HepG2 (cell line): ENCODE measurements around the gene RXFP3. TPM values are rescaled to one million over a fixed set of nuclear protein-coding genes. Genes with fewer than 3 reads are reported as not detected.

Experiments used
- ATAC-seq: fragments of 200-7000 bp; cut with Tn5 transposase; 3 replicates; pipeline ENCODE4 v1.9.1; 2020; ENCODE audit warnings: mild to moderate bottlenecking, moderate library complexity
- BruUV-seq: library from RNA; stranded (reverse); fragments of 400-500 nt; replicated peaks from 2 replicates; lab custom pipeline; 2021; lab: Mats Ljungman, UMichigan
- CTCF ChIA-PET: fragments of 300-600 bp; formaldehyde crosslinking; extraction: SDS; loops from one replicate; lab custom pipeline; 2021; ENCODE audit warnings: low total read pairs, inconsistent platforms, low intra/inter-chr PET ratio; lab: Yijun Ruan, JAX
- POLR2A ChIA-PET: fragments of 350-600 bp; sonication (Branson Sonifier 250); formaldehyde crosslinking; loops from one replicate; lab custom pipeline; 2020; ENCODE audit warnings: antibody characterized with exemption, inconsistent platforms; lab: Yijun Ruan, JAX
- DNase-seq: peaks from one replicate; pipeline ENCODE4 v3.0.0-alpha.2; 2015; ENCODE audit warnings: low spot score
- FAIRE-seq: peaks from 3 replicates; lab custom pipeline; 2011; peaks lifted over from hg19 to GRCh38; lab: Jason Lieb, UNC
- H2AFZ ChIP-seq: one replicate; pipeline ENCODE4 v1.6.1; 2011; ENCODE audit warnings: low read length, inconsistent platforms
- H3K27ac ChIP-seq: fragments of 300-600 bp; 3 replicates; pipeline ENCODE4 v1.8.0; 2011; ENCODE audit warnings: mixed run types, mild to moderate bottlenecking, mixed read lengths, low read length, inconsistent platforms; ENCODE audit not compliant: insufficient read depth; ENCODE audit errors: extremely low read length
- H3K27me3 ChIP-seq, 2 experiments: fragments of 200-600 bp in 1 of 2; 2 replicates in 1 of 2; 3 replicates in 1 of 2; pipeline versions ENCODE4 v1.6.0 to v1.8.0; 2011; ENCODE audit warnings: low read length in 2 of 2, mild to moderate bottlenecking in 2 of 2, moderate library complexity in 2 of 2, inconsistent platforms in 1 of 2; ENCODE audit not compliant: insufficient read depth in 2 of 2, control insufficient read depth in 1 of 2
- H3K36me3 ChIP-seq, 2 experiments: fragments of 200-600 bp in 1 of 2; replicated peaks in 1 of 2; 2 replicates in 1 of 2; 3 replicates in 1 of 2; pipeline versions ENCODE4 v1.5.1 to v1.8.0; 2011; ENCODE audit warnings: low read length in 2 of 2, inconsistent platforms in 1 of 2; ENCODE audit not compliant: insufficient read depth in 2 of 2, control insufficient read depth in 1 of 2
- H3K4me1 ChIP-seq: 2 replicates; pipeline ENCODE4 v1.5.1; 2012; ENCODE audit warnings: low read length, inconsistent platforms; ENCODE audit not compliant: insufficient read depth
- H3K4me2 ChIP-seq: 2 replicates; pipeline ENCODE4 v1.6.0; 2011; ENCODE audit warnings: low read depth, low read length, inconsistent platforms
- H3K4me3 ChIP-seq, 3 experiments: fragments of 200-600 bp in 1 of 3; sonication (generic), shearing (Covaris generic) in 1 of 3; replicated peaks in 1 of 3; 2 replicates each; pipeline ENCODE4 v1.5.1; 2011 to 2016; ENCODE audit warnings: low read length in 3 of 3, inconsistent platforms in 2 of 3, low read depth in 2 of 3, mild to moderate bottlenecking in 2 of 3, control low read depth in 1 of 3, mixed read lengths in 1 of 3; ENCODE audit not compliant: insufficient read depth in 1 of 3
- H3K79me2 ChIP-seq: one replicate; pipeline ENCODE4 v1.6.1; 2011; ENCODE audit warnings: low read length, inconsistent platforms; ENCODE audit not compliant: insufficient read depth
- H3K9ac ChIP-seq: 2 replicates; pipeline ENCODE4 v1.6.0; 2011; ENCODE audit warnings: mild to moderate bottlenecking, low read depth, low read length, inconsistent platforms; ENCODE audit not compliant: insufficient read depth
- H3K9me3 ChIP-seq: 2 replicates; pipeline ENCODE4 v1.5.1; 2012; ENCODE audit warnings: mild to moderate bottlenecking, low read length
- H4K20me1 ChIP-seq: 2 replicates; pipeline ENCODE4 v1.6.0; 2011; ENCODE audit warnings: inconsistent platforms, mild to moderate bottlenecking, low read length, moderate library complexity; ENCODE audit not compliant: insufficient read depth
- GABPB1 ChIP-seq: IDR thresholded peaks from 2 replicates; pipeline ENCODE4 v1.6.1; 2016; ENCODE audit warnings: mild to moderate bottlenecking, missing genetic modification reagents, moderate library complexity, missing compliant biosample characterization
- HDAC2 ChIP-seq: sonication (generic); formaldehyde crosslinking; IDR thresholded peaks from 2 replicates; pipeline ENCODE4 v1.4.0; 2020; ENCODE audit warnings: missing genetic modification reagents
- IKZF1 ChIP-seq: fragments of 450-650 bp; IDR thresholded peaks from 2 replicates; pipeline ENCODE4 v1.7.1; 2016
- NFRKB ChIP-seq: fragments of 450-650 bp; IDR thresholded peaks from 2 replicates; pipeline ENCODE4 v1.6.1; 2017
- PITX1 ChIP-seq: sonication (generic); formaldehyde crosslinking; IDR thresholded peaks from 2 replicates; pipeline ENCODE4 v1.5.1; 2020; ENCODE audit warnings: mild to moderate bottlenecking, missing genetic modification reagents
- ZFP36 ChIP-seq: fragments of 150-350 bp; IDR thresholded peaks from 2 replicates; pipeline ENCODE4 v1.6.1; 2018; ENCODE audit warnings: borderline replicate concordance, low read length, low read depth; ENCODE audit not compliant: partially characterized antibody
- WGBS: methylation state at CpG from one replicate; pipeline ENCODE4 v1.1.6; 2017; ENCODE audit warnings: low lambda C conversion rate; 5-methylcytosine and 5-hydroxymethylcytosine counted together
- in situ Hi-C: cut with HindIII; loops from 2 replicates; pipeline ENCODE4 v1.10.0; 2017; ENCODE audit warnings: low pct_unique_long_range_greater_than_20kb; ENCODE audit not compliant: extremely low pct_ligation_motif_present
- intact Hi-C: fragments of 100-400 bp; cut with micrococcal nuclease; formaldehyde crosslinking; loops from one replicate; pipeline ENCODE4 v1.10.0; 2022; ENCODE audit not compliant: unreplicated experiment
- polyA plus RNA-seq, 8 experiments: library from polyadenylated mRNA; depleted of rRNA in 3 of 8; stranded (reverse) in 7 of 8; unstranded in 1 of 8; fragments of >200 nt; fragmentation: Illumina TruSeq in 4 of 8; extraction: Trizol in 4 of 8; gene quantifications; 2 replicates each; pipeline versions ENCODE4 v1.2.1 to v1.2.3, GENCODE V29; 2011 to 2016; ENCODE audit warnings: low read depth in 4 of 8, missing spikeins in 1 of 8, mixed read lengths in 1 of 8; ENCODE audit not compliant: insufficient read depth in 1 of 8
- total RNA-seq, 5 experiments: library from RNA; depleted of rRNA; stranded (reverse); fragments of >200 nt; fragmentation: Illumina TruSeq; extraction: Trizol; gene quantifications; 2 replicates each; pipeline ENCODE4 v1.2.3, GENCODE V29; 2016; ENCODE audit warnings: low read depth in 1 of 5
- TF ChIP-seq, protein P1 (sequence below): sonication (generic); formaldehyde crosslinking; IDR thresholded peaks from 2 replicates; pipeline ENCODE4 v1.5.0; 2020; ENCODE audit warnings: mild to moderate bottlenecking, missing genetic modification reagents, moderate library complexity
- TF ChIP-seq, protein P2 (sequence below): sonication (generic); formaldehyde crosslinking; IDR thresholded peaks from 2 replicates; pipeline ENCODE4 v1.4.0; 2020; ENCODE audit warnings: missing genetic modification reagents, borderline replicate concordance
- TF ChIP-seq, protein P3 (sequence below): sonication (generic); formaldehyde crosslinking; IDR thresholded peaks from 2 replicates; pipeline ENCODE4 v1.4.0; 2020; ENCODE audit warnings: missing genetic modification reagents; ENCODE audit errors: not compliant biosample characterization
- TF ChIP-seq, protein P4 (sequence below), 2 experiments: IDR thresholded peaks; 2 replicates each; pipeline ENCODE4 v1.6.1; 2011 to 2012; ENCODE audit warnings: low read length in 2 of 2, borderline replicate concordance in 1 of 2, low read depth in 1 of 2, mild to moderate bottlenecking in 1 of 2, moderate library complexity in 1 of 2

Gene RXFP3
- total and polyA plus RNA-seq, 2 of the 13 experiments (the other 11 are each of a cell fraction or from before 2014, with no cell fraction given), result not detected

DNA sequence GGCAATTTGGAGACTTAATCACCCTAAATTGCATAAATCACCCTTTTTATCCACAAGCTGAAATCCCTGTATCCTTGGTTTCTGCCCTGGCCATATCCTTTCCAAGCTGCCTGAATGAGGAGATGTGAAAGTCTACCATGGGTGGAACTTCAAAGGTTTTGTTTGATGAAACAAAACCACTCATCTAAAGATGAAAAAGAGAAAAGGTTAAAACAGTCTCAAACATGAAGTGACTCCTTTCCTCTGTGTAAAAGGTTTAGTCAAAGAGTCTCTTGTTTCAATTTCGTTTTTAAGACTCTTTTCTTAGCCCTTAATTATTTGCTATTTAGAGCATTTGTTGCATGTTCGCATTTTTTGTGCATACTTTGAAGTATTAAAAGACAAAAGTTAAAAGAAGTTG lies 37.1 kb downstream of the RXFP3 start:
- intact Hi-C loops, result no loop called here
- no peak for ATAC-seq

More for the DNA sequence above, 37.1 kb downstream of the RXFP3 start:
- TF ChIP-seq, protein P1, sequence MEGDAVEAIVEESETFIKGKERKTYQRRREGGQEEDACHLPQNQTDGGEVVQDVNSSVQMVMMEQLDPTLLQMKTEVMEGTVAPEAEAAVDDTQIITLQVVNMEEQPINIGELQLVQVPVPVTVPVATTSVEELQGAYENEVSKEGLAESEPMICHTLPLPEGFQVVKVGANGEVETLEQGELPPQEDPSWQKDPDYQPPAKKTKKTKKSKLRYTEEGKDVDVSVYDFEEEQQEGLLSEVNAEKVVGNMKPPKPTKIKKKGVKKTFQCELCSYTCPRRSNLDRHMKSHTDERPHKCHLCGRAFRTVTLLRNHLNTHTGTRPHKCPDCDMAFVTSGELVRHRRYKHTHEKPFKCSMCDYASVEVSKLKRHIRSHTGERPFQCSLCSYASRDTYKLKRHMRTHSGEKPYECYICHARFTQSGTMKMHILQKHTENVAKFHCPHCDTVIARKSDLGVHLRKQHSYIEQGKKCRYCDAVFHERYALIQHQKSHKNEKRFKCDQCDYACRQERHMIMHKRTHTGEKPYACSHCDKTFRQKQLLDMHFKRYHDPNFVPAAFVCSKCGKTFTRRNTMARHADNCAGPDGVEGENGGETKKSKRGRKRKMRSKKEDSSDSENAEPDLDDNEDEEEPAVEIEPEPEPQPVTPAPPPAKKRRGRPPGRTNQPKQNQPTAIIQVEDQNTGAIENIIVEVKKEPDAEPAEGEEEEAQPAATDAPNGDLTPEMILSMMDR (CRISPR knock-in tag), result no peak
- TF ChIP-seq, protein P2, sequence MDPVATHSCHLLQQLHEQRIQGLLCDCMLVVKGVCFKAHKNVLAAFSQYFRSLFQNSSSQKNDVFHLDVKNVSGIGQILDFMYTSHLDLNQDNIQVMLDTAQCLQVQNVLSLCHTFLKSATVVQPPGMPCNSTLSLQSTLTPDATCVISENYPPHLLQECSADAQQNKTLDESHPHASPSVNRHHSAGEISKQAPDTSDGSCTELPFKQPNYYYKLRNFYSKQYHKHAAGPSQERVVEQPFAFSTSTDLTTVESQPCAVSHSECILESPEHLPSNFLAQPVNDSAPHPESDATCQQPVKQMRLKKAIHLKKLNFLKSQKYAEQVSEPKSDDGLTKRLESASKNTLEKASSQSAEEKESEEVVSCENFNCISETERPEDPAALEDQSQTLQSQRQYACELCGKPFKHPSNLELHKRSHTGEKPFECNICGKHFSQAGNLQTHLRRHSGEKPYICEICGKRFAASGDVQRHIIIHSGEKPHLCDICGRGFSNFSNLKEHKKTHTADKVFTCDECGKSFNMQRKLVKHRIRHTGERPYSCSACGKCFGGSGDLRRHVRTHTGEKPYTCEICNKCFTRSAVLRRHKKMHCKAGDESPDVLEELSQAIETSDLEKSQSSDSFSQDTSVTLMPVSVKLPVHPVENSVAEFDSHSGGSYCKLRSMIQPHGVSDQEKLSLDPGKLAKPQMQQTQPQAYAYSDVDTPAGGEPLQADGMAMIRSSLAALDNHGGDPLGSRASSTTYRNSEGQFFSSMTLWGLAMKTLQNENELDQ, result no peak
- TF ChIP-seq ZFP36 (no peak), NFRKB (no peak), HDAC2 (CRISPR knock-in tag) (no peak), GABPB1 (CRISPR knock-in tag) (no peak), IKZF1 (no peak), PITX1 (CRISPR knock-in tag) (no peak)
- TF ChIP-seq, protein P3, sequence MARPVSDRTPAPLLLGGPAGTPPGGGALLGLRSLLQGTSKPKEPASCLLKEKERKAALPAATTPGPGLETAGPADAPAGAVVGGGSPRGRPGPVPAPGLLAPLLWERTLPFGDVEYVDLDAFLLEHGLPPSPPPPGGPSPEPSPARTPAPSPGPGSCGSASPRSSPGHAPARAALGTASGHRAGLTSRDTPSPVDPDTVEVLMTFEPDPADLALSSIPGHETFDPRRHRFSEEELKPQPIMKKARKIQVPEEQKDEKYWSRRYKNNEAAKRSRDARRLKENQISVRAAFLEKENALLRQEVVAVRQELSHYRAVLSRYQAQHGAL (CRISPR knock-in tag), result no peak
- TF ChIP-seq, protein P4, sequence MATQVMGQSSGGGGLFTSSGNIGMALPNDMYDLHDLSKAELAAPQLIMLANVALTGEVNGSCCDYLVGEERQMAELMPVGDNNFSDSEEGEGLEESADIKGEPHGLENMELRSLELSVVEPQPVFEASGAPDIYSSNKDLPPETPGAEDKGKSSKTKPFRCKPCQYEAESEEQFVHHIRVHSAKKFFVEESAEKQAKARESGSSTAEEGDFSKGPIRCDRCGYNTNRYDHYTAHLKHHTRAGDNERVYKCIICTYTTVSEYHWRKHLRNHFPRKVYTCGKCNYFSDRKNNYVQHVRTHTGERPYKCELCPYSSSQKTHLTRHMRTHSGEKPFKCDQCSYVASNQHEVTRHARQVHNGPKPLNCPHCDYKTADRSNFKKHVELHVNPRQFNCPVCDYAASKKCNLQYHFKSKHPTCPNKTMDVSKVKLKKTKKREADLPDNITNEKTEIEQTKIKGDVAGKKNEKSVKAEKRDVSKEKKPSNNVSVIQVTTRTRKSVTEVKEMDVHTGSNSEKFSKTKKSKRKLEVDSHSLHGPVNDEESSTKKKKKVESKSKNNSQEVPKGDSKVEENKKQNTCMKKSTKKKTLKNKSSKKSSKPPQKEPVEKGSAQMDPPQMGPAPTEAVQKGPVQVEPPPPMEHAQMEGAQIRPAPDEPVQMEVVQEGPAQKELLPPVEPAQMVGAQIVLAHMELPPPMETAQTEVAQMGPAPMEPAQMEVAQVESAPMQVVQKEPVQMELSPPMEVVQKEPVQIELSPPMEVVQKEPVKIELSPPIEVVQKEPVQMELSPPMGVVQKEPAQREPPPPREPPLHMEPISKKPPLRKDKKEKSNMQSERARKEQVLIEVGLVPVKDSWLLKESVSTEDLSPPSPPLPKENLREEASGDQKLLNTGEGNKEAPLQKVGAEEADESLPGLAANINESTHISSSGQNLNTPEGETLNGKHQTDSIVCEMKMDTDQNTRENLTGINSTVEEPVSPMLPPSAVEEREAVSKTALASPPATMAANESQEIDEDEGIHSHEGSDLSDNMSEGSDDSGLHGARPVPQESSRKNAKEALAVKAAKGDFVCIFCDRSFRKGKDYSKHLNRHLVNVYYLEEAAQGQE (IDR thresholded peaks at IDR 0.05; ENCODE audit: borderline replicate concordance in 1 of 2, low read depth in 1 of 2, low read length in 2 of 2), result no peak
- Histone ChIP-seq H3K9ac (no peak overlapping the region), H3K4me2 (no peak overlapping the region), H3K9me3 (no peaks in the 10 kb centered on the region), H3K79me2 (no peaks in the 10 kb centered on the region), H3K36me3 (no peaks in the 10 kb centered on the region), H4K20me1 (no peaks in the 10 kb centered on the region), H3K27ac (no peak overlapping the region), H3K27me3 (no peaks in the 10 kb centered on the region; a peak in 1 of 5 replicates), H3K4me3 (no peak overlapping the region), H3K4me1 (no peaks in the 10 kb centered on the region; the same call in 1 of the 2 replicates), H2AFZ (no peak overlapping the region)
- BruUV-seq, result no TSS peak
- no peak for DNase-seq
- FAIRE-seq, result no peak
- ChIA-PET POLR2A (no interaction called here), CTCF (no interaction called here)
- WGBS, result 2% methylated on average over 2 of the region's 2 CpGs
- in situ Hi-C loops, result no loop called here
